OCI-LY7 (cell line): ENCODE data around the gene PLTP. TPM values are rescaled to one million over a fixed set of nuclear protein-coding genes. Genes with fewer than 3 reads are reported as not detected.

Experiments
- Bru-seq: library from RNA; stranded (reverse); fragments of 400-500 nt; gene quantifications from one replicate; lab custom pipeline; 2021; lab: Mats Ljungman, UMichigan
- BruChase-seq, 2 experiments: library from RNA; stranded (reverse); fragments of 400-500 nt; gene quantifications; one replicate each; lab custom pipeline; 2021; lab: Mats Ljungman, UMichigan
- BruUV-seq: library from RNA; stranded (reverse); fragments of 400-500 nt; replicated peaks from 2 replicates; lab custom pipeline; 2021; lab: Mats Ljungman, UMichigan
- CTCF ChIA-PET: fragments of 300-600 bp; sonication (Branson Sonifier 250); formaldehyde crosslinking; loops from one replicate; lab custom pipeline; 2022; ENCODE audit warnings: antibody characterized with exemption; ENCODE audit not compliant: unreplicated experiment; lab: Charles Lee
- POLR2A ChIA-PET: fragments of 300-600 bp; sonication (Branson Sonifier 250); formaldehyde crosslinking; loops from one replicate; lab custom pipeline; 2022; ENCODE audit warnings: antibody characterized with exemption; lab: Charles Lee
- DNase-seq: peaks from one replicate; pipeline ENCODE4 v3.0.0-alpha.2; 2015; ENCODE audit warnings: low spot score
- H2AFZ ChIP-seq: fragments of 200-600 bp; sonication (generic), shearing (Covaris generic); 2 replicates; pipeline ENCODE4 v1.6.1; 2014; ENCODE audit warnings: mild to moderate bottlenecking, antibody characterized with exemption, low read length, moderate library complexity
- H3K27ac ChIP-seq: fragments of 200-600 bp; sonication (generic); 2 replicates; pipeline ENCODE4 v1.5.1; 2014; ENCODE audit warnings: mixed run types, low read depth, mild to moderate bottlenecking, moderate library complexity, low read length, inconsistent platforms; ENCODE audit not compliant: poor library complexity, severe bottlenecking
- H3K36me3 ChIP-seq: fragments of 200-600 bp; sonication (generic); 2 replicates; pipeline ENCODE4 v1.6.1; 2014; ENCODE audit warnings: mild to moderate bottlenecking, antibody characterized with exemption, low read length, moderate library complexity, mixed read lengths; ENCODE audit not compliant: insufficient read depth
- H3K4me1 ChIP-seq: fragments of 200-600 bp; sonication (generic); 2 replicates; pipeline ENCODE4 v1.5.1; 2014; ENCODE audit warnings: mild to moderate bottlenecking, low read length; ENCODE audit not compliant: insufficient read depth, poor library complexity, severe bottlenecking
- H3K4me2 ChIP-seq: fragments of 200-600 bp; sonication (generic); 2 replicates; pipeline ENCODE4 v1.6.1; 2014; ENCODE audit warnings: mild to moderate bottlenecking, low read length
- H3K4me3 ChIP-seq: fragments of 200-600 bp; sonication (generic); 2 replicates; pipeline ENCODE4 v1.5.1; 2014; ENCODE audit warnings: mild to moderate bottlenecking, low read depth, low read length; ENCODE audit not compliant: poor library complexity, severe bottlenecking
- H3K79me2 ChIP-seq: fragments of 200-600 bp; sonication (generic); 2 replicates; pipeline ENCODE4 v1.6.1; 2016; ENCODE audit warnings: low read depth, mild to moderate bottlenecking, low read length, moderate library complexity, mixed read lengths; ENCODE audit not compliant: insufficient read depth
- H3K9me2 ChIP-seq: fragments of 200-600 bp; sonication (generic); 2 replicates; pipeline ENCODE4 v1.6.1; 2016; ENCODE audit warnings: mild to moderate bottlenecking, low read length, mixed read lengths; ENCODE audit not compliant: insufficient read depth
- H3K9me3 ChIP-seq: fragments of 200-600 bp; sonication (generic); 2 replicates; pipeline ENCODE4 v1.6.1; 2014; ENCODE audit warnings: mild to moderate bottlenecking, mixed run types, low read length, mixed read lengths
- H4K20me1 ChIP-seq: fragments of 200-600 bp; sonication (generic); 2 replicates; pipeline ENCODE4 v1.6.1; 2014; ENCODE audit warnings: mild to moderate bottlenecking, antibody characterized with exemption, low read length, moderate library complexity, mixed read lengths; ENCODE audit not compliant: insufficient read depth
- CTCF ChIP-seq: fragments of 200-600 bp; sonication (generic); conservative IDR thresholded peaks from 2 replicates; pipeline ENCODE4 v1.5.1; 2014; ENCODE audit warnings: mild to moderate bottlenecking, antibody characterized with exemption, low read length, moderate library complexity, mixed read lengths
- EZH2phosphoT487 ChIP-seq: fragments of 200-600 bp; sonication (generic); IDR thresholded peaks from 2 replicates; pipeline ENCODE4 v1.6.1; 2018; ENCODE audit warnings: low read depth, borderline replicate concordance, mild to moderate bottlenecking, mixed run types, antibody characterized with exemption, low read length, moderate library complexity, mixed read lengths
- intact Hi-C: fragments of 100-400 bp; cut with micrococcal nuclease; formaldehyde crosslinking; loops from one replicate; pipeline ENCODE4 v1.10.0; 2022; ENCODE audit not compliant: unreplicated experiment
- long read RNA-seq: library from polyadenylated mRNA; stranded (forward); transcript quantifications from one replicate; pipeline ENCODE4 v2.0.0, GENCODE V29; 2022
- total RNA-seq, 2 experiments: library from RNA; depleted of rRNA in 1 of 2; stranded (reverse); fragments of >200 nt in 1 of 2; shearing (Covaris generic) in 1 of 2; gene quantifications; 2 replicates each; pipeline ENCODE4 v1.2.3, GENCODE V29; 2014 to 2022

Gene PLTP
- total RNA-seq (2014; rRNA removed; shearing (Covaris generic)), result 14.3 and 17.1 TPM in 2 replicates
- total RNA-seq (2022), result 12.7 and 15.8 TPM in 2 replicates
- Bru-seq, nascent RNA, result percentile 40 among the genes with signal in this experiment
- BruChase-seq, experiment 1, labeled RNA remaining after a 6-hour chase, result percentile 42 among the genes with signal in this experiment
- BruChase-seq, experiment 2, labeled RNA remaining after a 2-hour chase, result percentile 38 among the genes with signal in this experiment
- long read RNA-seq, transcript PLTP-202 (14 exons, 1,530 nt), result major isoform, 28 of 53 reads
- long read RNA-seq, partial matches to known transcripts, result 4 of 53 reads
- long read RNA-seq, other reads (novel, unspliced or antisense), result 21 of 53 reads

- Histone ChIP-seq H3K4me2 (peak within 1 kb of the TSS; percentile 63), H3K79me2 (no peaks in the 10 kb centered on the region), H4K20me1 (no peaks in the 10 kb centered on the region), H3K4me3 (no peak within 1 kb of the TSS), H3K9me3 (no peaks in the 10 kb centered on the region), H3K4me1 (peaks cover 14% of the 10 kb centered on the region), H2AFZ (peak within 1 kb of the TSS; percentile 32; the same call in 1 of the 2 replicates), H3K36me3 (no peaks in the 10 kb centered on the region), H3K9me2 (no peaks in the 10 kb centered on the region), H3K27ac (no peak within 1 kb of the TSS)
- no peak for DNase-seq
- intact Hi-C loops, result loop anchor here (2.0 kb wide), 1 partner anchor 23 kb away; the partner anchor contains the start of gene PCIF1
- ChIA-PET POLR2A (no interaction called here), CTCF (no interaction called here)
- TF ChIP-seq CTCF, result no peak
- TF ChIP-seq EZH2phosphoT487, result no peak
- no TSS peak for BruUV-seq
Measured at GRCh38 chr20:45911486-45912343, at the start of gene PLTP. PLTP (minus strand) TSS chr20:45912155; CDS start chr20:45911452, 703 bp downstream.

GRCh38 chr20:45959956-45960630 is 48.1 kb upstream of the PLTP start:
- BruUV-seq, result no TSS peak
- Histone ChIP-seq H3K4me1 (no peaks in the 10 kb centered on the region), H3K9me3 (no peaks in the 10 kb centered on the region), H4K20me1 (no peaks in the 10 kb centered on the region), H3K9me2 (no peaks in the 10 kb centered on the region), H2AFZ (no peak overlapping the region), H3K4me2 (no peak overlapping the region), H3K36me3 (peaks cover 84% of the 10 kb centered on the region), H3K4me3 (no peak overlapping the region), H3K27ac (no peak overlapping the region), H3K79me2 (no peaks in the 10 kb centered on the region)
- TF ChIP-seq CTCF (no peak), EZH2phosphoT487 (no peak)
- ChIA-PET POLR2A (interaction anchor here (0.8 kb wide), 1 partner anchor 11 kb away, joined by 5 read pairs; no protein-coding TSS in a partner anchor), CTCF (interaction anchor here (1.2 to 1.9 kb wide), 2 partner anchors 9 to 11 kb away, joined by 3 to 7 read pairs; no protein-coding TSS in a partner anchor)
- intact Hi-C loops, result no loop called here
- no peak for DNase-seq
